ENCODE data around the gene PSMA6.

DNA sequence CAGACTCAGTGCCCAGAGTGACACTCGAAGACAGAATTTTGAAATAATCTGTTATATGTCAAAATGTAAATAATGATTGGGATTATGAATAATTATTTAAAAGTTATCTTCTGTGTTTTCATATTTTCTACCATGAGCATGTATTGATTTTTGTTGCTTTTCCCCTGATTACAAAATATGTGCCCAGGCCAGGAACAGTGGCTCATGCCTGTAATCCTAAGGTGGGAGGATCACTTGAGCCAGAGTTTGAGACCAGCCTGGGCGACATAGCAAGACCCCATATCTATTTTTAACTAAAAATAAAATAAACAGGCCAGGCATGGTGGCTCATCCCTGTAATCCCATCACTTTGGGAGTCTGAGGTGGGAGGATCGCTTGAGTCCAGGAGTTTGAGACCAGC lies 13.5 kb downstream of the PSMA6 start:
- TF ChIP-seq NFIC (IDR thresholded peaks at IDR 0.05) (no peak), TAF1 (IDR thresholded peaks at IDR 0.05; ENCODE audit: low read depth) (no peak)
